ENCODE measurements around the gene ASB4.
"Not testable (repeated sequence)": the region's sequence is repeated elsewhere in the genome, so short reads cannot be mapped to it uniquely, and the experiment has no call there.

The ASB4 gene, protein sequence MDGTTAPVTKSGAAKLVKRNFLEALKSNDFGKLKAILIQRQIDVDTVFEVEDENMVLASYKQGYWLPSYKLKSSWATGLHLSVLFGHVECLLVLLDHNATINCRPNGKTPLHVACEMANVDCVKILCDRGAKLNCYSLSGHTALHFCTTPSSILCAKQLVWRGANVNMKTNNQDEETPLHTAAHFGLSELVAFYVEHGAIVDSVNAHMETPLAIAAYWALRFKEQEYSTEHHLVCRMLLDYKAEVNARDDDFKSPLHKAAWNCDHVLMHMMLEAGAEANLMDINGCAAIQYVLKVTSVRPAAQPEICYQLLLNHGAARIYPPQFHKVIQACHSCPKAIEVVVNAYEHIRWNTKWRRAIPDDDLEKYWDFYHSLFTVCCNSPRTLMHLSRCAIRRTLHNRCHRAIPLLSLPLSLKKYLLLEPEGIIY

DNA sequence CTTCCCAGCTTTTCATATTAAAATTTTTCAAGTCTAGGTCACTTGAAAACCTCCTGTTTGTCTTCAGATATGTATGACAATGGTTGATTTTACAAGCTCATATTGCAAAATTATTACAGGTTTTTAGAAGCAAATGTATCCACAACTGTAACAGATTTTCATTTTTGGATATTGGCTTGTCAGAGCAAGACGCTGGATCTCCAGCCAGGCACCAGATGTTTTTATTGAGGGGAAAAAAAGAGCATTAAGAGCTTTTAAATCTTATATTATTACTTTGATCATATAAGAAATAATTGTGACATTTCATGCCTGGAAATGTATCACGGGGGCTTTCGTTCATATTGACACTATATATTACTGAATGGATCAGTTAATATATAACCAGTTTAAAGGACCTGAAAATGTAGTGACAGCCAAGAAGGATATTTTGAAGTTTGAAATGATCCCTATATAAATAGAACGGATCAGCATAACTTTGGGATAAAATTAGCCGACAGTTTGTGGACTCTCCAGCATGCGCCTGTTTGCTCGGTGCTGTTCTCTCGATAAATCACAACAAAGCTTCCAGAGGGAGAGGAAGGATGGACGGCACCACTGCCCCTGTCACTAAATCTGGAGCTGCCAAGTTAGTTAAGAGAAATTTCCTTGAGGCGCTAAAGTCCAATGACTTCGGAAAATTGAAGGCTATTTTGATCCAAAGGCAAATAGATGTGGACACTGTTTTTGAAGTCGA lies at the start of gene ASB4:
Gene ASB4 (plus strand): TSS at position 553 of the 733 bp plus-strand sequence. CDS start 29 bp downstream, at position 582.
- DNase-seq (ENCODE audit: low read depth) = no peak

DNA sequence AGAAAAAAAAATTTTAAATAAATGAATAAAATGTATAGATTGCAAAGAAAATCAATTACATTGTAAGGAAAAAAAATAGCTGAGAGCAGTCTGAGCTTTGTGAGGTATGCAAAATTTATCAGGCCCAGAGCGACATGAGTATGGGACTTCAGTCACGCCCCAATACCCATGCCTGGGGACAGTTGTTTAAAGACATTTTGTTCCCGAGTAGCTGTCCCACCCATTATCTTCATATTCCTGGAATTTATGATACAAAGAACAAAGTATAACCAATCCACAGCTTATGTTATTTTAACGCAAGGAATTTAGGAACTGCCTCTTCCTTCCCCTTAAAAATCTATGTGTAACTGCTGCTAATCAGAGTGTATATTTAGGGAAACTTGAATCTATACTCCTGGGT lies 49.3 kb upstream of the ASB4 start:
- DNase-seq (ENCODE audit: low read depth) = no peak

DNA sequence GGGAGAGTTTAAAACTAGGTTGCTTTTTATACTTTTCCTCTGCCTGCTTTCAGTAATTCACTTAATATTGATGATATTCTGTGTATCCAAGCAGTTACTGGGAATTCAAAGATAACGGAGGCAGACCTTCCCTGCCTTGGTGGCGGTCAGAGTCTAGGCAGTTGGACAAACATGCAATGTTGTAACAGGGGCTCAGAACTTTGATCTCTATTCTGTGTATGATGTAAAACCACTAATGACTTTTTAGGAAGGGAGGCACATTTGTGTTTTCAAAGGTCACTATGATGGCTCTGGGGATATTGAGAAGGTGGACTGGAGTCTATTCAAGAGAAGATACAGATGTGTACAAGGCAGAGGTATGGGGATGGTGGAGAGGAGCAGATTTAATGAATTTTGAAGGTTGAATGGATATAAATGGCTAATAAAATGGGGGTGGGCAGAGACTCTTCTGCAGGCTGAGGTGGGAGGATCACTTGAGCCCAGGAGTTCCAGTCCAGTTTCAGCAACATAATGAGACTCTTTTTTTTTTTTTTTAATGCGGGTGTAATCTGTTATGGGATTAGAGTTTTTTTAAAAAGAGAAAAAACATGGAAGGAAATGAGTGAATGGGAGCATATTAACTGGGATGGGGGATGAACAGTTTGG lies 45.2 kb upstream of the ASB4 start:
- DNase-seq (ENCODE audit: low read depth) = no peak

DNA sequence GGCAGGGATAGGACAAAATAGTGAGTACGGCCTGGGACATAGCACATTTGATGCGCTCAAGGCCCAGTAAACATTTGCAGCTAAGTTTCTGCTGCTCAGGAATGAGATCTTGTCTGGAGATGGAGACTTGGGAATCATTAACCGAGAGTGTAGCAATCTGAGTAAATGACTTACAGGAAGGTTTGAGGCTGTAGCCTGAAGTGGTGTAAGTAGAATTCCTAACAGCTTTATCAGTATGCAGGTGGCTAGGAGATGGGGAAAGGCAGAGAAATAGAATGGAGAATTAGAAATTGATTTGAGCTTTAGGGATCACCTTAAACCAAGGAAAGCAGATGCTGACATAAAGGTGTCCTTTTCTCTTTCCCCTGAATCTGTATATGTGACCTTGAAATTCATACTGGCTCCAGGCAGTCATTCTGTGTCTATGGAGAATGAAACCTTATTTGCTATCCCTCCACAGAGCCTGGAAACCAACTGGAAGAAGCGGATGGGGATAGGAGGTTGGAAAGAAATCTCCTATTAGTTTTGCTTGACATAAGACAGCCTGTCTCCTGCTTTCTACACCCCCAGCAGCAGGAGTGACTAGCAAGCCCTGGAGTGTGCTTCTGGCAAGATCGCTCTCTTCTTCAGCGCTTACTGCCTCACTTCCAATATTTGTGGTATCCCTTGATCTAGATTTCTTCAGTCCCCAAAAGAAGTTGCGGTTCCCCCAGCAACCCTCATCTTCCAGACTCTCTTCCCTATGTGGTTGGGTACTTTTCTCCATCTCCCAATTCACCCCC lies 44.5 kb upstream of the ASB4 start:
- DNase-seq (ENCODE audit: low read depth) = no peak

DNA sequence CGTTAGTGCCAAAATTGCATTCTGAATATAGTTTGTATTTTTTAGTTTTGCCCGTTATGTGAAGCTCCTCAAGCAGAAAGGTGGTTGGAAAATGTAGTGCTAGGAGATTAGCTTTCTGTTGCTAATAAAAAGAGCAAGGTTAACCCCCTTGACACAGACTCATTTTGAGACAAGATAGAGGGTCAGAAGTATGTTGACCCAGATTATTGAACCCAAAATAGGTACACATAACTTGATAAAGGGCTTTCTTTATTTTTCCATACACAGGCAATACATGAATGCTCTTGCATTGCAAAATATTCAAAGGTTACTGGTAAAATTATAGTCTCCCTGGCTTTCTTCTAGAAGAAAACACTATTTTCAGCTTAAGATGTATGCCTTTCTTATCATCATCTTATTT lies 40.9 kb upstream of the ASB4 start:
- no peak for DNase-seq (ENCODE audit: low read depth)

DNA sequence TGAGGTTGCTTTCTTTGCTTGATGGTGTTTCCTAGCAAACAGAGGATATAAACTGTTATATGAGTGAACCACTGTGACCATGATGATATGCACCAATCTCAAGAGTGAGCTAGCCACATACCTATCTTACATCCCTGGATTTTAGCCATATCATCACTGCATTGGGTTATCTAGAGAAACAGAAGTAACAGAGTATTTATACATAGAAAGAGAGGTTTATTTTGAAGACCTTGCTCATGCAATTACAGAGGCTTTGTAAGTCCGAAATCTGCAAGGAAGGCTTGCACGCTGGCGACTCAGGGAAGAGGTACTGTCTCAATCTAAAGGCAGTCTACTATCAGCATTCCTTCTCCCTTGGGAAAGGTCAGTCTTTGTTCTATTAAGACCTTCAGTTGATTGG lies 39.1 kb upstream of the ASB4 start:
- DNase-seq (ENCODE audit: low read depth) = no peak

DNA sequence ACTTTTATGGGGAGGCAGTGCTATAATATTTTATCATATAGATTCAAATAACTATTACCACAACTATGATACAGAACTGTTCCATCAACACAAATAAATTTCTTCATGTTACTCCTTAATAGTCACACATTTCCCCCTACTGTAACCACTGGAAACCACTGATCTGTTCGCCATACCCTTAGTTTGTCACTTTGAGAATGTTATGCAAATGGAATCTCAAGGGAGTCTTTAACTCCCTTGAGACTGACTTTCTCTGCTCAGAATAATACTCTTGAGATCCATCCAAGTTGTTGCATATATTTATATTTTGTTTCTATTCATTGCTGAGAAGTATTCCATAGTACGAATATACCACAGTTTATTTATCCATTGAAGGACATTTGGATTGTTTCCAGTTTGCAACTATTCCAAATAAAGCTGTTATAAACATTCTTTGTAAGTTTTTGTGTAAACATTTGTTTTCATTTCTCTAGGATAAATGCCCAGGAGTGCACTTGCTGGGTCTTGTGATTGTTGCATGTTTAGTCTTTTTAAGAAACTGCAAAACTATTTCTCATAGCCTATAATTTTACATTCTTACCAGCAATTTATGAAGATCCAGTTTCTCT lies 31.2 kb upstream of the ASB4 start:
- DNase-seq (ENCODE audit: low read depth) = no peak

DNA sequence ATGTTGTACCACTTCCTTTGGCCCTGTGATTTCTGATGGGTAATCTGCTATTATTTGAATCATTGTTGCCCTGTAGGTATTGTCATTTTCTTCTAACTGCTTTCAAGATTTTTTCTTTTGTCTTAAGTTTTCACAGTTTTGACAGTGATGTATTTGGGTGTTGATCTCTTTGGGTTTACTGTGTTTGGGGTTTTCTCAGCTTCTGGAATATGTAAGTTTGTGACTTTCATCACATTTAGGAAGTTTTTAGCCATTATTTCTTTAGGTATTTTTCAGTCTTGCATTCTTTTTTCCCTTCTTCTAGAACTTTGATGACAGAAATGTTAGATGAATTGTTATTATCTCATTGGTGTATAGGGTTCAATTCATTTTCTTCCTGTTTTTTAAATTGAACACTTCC lies 27.8 kb upstream of the ASB4 start:
- DNase-seq (ENCODE audit: low read depth) = no peak

DNA sequence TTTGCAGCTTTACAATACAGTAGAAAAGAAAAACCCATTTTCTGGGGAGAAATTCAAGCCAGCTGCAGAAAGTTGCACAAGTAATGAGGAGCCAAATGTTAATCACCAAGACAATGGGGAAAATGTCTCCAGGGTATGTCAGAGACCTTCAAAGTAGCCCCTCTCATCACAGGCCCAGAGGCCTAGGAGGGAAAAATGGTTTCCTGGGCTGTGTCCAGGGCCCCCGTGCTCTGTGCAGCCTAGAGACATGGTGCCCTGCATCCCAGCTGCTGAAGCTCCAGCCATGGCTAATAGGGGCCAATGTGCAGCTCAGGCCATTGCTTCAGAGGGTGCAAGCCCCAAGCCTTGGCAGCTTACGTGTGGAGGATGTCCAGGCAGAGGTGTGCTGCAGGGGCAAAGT lies 25.1 kb upstream of the ASB4 start:
- not testable (repeated sequence) for DNase-seq (ENCODE audit: low read depth)

DNA sequence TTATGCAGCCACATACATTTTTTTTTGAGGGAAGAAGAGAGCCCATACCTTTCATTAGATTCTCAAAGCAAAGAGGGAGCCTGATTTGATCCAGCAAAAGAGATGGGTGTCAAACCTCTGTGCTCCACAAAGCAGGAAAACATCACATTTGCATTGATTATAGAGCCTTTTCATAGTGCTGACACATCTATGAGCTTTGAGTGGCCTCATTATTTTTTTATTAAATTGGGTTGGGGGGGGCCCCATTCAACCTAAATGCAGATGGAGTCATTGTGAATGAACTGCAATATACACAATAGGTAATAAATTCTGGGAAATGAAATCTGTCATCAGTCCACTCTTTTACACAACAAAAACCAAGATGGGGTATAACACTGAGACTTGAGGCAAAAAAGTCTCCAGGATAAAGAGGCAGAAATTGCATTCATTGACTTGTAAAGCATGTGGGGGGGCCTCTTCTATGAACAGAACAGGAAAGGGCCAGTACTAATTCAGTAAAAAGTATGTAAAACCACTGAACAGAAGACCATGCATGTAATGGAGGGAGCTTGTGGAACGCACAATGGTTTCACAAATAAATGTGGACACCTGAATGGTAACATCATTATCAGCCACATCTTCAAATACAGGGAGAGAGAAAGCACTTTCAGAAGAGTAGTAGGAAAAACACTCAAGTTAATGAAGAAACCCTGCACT lies 17.7 kb upstream of the ASB4 start:
- DNase-seq (ENCODE audit: low read depth) = no peak

DNA sequence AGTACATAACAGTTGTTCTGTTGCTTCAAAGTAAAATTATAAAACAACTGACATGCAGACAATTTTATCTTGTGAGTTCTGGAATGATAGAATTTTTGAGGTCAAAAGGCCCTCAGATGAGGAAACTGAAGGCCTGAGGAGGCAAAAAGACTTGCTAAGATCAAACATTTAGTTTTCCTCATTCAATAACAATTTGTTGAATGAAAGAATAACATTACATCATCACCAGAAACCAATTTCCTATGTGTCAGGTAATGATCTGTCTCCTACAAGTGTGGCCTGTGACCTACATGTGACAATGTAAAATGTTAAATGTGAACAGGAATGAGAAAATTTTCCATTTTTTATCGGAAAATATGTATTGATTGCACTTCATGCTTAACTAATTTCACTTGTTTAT lies 16.6 kb upstream of the ASB4 start:
- DNase-seq (ENCODE audit: low read depth) = no peak

DNA sequence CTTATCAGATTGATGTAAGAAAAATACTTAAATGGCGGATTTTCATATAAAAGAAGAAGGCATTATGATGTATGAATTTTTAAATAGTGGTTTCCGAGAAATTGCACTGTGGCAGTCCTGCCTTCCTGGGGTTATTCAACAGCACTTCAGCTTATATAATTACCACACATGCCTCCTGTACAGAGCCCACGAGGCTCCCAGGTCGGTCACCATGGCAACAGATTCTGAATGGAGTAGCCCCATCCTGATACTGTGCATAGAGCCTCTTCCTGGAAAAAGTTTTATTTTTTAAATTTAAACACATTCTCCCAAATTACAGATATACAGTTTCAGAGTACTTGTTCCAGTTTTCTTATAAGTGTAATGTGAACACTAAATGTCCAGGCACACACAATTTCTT lies 15.9 kb upstream of the ASB4 start:
- no peak for DNase-seq (ENCODE audit: low read depth)

DNA sequence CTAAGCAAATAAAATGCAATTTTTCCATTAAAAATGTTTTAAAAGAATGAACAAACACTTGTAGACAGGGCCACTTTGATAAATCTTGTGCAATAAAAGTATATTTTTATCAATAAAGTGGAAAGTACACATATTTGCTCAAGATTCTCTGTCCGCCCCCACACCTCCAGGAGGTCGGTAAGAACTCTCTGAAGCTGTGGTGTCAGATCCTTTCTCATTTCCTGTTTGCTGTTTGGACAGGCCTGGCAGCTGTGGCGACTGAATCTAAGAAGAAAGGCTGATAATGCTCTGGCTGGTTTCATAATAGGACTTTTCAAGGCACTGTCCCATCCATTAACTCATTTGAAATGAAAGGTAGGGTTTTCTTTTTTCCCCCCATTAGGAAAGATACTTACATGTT lies 15.3 kb upstream of the ASB4 start:
- DNase-seq (ENCODE audit: low read depth) = no peak

DNA sequence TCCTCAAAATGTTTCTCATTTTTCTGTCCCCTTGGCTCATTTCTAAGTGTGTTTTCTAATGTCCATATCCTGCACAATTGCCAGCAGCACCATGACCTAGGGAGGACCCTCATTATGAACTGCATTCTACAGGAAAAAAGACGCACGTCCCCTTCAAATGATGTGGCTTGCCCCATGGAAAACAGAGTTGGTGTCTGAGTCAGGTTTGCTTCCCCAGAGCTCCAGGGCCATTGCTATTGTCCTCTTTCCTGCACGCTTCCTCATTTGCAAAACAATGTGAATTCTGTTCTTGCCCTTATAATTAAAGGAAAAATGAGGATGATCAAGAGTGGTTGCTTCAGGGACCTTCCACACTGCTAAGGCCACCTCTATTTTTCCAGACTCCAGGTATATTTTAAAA lies 14.7 kb upstream of the ASB4 start:
- no peak for DNase-seq (ENCODE audit: low read depth)

DNA sequence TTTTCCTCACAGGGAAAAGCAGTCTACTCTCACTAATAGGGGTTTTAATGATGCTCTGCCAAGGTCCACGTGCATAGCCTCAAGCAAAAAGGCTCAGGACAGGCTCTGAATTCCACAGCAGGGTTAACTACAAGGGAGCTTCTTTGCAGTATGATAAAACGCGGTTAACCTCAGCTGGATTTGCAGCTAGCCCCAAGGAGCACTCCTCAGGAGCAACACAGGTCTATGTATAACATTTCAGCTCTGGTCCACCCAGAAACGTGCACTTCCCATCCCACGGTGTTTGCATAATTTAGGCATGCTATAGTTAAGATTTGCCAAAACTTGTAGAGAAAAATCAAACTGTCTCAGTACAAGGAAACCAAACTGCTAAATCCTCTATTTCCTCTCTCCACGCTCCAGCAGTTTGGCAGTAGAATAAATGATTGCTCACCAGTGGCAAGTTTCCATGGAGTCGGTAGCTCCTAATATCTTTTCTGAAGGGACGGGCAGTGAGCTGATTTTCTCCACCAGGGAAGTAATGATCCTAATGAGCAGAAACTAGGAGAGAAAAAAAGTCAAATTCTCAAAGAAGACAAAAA lies 13.1 kb upstream of the ASB4 start:
- DNase-seq (ENCODE audit: low read depth) = no peak

DNA sequence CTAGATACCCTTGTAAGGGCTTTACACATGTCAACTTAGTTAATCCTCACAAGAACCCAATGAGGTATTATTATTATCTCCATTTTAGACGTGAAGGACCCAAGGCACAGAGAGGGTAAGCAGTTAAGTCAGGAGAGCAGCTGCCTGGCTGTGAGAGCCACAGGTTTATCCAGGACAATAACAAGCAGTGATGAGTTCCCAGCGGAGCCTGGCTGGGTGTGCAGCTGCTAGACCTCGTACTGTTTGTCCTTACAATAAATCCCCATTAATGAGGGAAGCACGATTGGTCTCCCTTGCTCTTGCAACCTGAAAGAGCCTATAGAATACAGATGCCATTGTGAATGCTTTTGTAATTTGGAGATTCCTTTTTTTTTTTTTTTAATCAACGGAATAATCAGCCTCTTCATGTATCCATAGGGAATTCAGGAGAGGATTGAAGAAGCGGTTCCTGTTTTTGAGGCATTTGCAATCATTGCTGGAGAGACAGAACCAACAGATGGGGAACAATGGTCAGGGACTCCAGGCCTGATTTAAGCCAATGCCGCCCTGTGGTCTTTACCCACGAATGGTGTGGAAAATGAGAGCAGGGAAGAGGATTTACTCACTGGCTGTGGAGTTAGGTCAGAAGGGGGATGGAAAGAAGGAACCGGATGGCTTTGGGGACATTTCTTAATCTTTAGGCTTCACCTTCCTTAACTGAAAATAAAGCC lies 12.3 kb upstream of the ASB4 start:
- no peak for DNase-seq (ENCODE audit: low read depth)

DNA sequence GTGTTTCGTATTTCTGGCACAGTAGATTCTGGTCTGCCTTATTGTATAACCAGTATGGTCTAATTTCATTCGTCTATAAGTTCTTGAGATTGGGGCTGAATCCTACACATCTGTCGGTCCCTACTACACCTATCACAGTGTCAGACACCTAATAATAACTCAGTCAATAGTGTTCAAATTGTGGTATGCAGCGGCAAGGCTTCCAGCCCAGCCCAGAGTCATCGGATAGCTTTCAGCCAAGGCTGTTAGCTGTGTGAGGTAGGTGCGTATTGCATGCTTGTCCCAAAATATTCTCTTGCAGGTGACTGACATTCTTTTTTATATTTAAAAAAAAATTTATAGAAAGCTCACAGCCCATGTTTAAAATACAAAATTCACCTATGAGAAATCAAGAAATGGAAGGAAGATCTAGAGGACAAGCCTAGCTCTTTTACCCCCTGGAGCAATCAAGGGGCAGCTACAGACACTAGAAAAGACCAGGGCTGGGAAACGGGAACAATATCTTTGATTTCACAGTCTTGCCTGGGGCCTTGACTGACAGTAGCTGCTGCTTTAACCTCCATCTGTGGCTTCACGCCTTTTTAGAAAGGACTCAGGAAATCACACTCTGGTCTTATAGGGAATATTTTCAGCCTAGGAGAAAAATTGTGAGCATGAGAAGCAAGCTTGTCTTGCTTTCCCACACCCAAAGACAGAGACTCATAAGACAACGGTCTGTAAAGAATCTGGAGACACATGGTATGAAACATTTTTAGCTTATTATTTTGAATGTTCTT lies 9.5 kb upstream of the ASB4 start:
- no peak for DNase-seq (ENCODE audit: low read depth)

DNA sequence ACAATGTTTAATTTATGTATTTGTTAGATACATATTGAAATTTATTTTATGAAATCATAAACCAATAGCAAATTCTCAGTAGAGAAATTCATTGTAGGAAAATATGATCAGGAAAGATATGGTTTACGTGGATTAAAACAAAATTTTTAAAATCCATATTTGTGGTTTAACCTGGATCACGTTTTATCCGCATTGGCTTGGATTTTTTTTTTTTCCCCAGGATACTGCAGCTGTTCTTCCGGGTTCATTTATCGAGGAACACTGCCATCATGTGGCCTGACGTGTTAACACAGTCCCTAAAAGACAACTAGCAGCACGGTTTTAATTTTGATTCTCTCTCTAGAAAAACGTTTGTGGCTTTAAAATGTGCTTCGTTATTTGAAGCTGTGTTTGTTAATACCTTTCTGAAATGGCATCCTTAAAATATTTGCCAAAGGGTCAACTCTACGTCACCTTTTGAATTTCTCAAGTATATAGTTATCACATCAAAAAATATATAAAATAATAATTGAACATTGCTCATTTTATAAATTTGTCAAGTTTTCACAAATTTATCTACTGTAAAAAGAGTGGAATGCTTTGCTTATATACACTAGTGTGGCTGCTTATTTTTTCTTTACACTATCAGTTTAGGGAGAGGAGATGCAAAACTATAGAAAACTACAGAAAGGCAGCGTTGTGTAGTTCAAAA lies 8.7 kb upstream of the ASB4 start:
- no peak for DNase-seq (ENCODE audit: low read depth)

Measured in stimulated activated CD8-positive, alpha-beta memory T cell treated with anti-CD3 and anti-CD28 coated beads, Interleukin-12 subunit alpha, Interleukin-12 subunit beta, amount 100 ng/mL, for 4 hours (primary cell).